GM12874 (cell line): ENCODE measurements around the gene DDX39A.

ENCODE experiments used
- TF ChIP-seq, protein P1 (sequence below): IDR thresholded peaks from 2 replicates; pipeline ENCODE4 v1.5.1; 2011; ENCODE audit warnings: low read depth, mild to moderate bottlenecking, control low read depth, low read length, moderate library complexity; ENCODE audit not compliant: insufficient read depth

DDX39A gene

DNA sequence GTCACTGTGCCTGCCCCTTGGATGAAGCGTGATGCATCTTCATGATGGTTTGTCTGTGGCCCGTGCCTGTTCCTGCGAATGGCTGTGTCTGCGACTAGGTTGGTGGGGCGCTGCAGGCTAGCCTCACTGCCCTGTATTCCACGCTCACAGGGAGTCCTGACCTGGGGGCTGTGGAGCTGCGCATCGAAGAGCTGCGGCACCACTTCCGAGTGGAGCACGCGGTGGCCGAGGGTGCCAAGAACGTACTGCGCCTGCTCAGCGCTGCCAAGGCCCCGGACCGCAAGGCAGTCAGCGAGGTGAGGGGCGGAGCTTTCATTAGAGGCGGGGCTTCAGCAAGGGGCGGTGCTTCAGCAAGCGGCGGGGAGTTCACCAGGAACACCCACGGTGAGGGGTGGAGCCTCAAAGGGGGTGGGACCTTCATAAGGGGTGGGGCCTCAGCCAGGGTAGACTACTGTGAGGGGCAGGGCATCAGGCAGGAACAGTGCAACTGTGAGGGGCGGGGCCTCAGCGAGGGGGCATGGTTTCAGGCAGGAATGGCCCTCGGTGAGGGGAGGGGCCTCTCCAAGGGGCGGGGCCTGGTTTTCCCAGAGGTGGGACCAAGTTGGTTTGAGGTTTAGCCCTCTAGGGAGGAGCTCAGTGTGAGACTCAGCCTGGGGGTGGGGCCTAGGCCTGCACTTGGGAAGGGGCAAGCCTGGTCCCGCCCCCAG lies 31.2 kb upstream of the DDX39A start:
- TF ChIP-seq, protein P1, sequence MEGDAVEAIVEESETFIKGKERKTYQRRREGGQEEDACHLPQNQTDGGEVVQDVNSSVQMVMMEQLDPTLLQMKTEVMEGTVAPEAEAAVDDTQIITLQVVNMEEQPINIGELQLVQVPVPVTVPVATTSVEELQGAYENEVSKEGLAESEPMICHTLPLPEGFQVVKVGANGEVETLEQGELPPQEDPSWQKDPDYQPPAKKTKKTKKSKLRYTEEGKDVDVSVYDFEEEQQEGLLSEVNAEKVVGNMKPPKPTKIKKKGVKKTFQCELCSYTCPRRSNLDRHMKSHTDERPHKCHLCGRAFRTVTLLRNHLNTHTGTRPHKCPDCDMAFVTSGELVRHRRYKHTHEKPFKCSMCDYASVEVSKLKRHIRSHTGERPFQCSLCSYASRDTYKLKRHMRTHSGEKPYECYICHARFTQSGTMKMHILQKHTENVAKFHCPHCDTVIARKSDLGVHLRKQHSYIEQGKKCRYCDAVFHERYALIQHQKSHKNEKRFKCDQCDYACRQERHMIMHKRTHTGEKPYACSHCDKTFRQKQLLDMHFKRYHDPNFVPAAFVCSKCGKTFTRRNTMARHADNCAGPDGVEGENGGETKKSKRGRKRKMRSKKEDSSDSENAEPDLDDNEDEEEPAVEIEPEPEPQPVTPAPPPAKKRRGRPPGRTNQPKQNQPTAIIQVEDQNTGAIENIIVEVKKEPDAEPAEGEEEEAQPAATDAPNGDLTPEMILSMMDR: no peak

GRCh38 chr19:14449321-14449720 lies 30.2 kb upstream of the DDX39A start:
- TF ChIP-seq, protein P1: no peak

GRCh38 chr19:14446336-14447036 lies 27.3 kb upstream of the DDX39A start:
- TF ChIP-seq, protein P1: no peak

- TF ChIP-seq, protein P1: no peak
Observed at GRCh38 chr19:14443632-14444216, 24.6 kb upstream of the DDX39A start.

- TF ChIP-seq, protein P1: no peak
Observed at GRCh38 chr19:14442891-14443631, 23.9 kb upstream of the DDX39A start.

DNA sequence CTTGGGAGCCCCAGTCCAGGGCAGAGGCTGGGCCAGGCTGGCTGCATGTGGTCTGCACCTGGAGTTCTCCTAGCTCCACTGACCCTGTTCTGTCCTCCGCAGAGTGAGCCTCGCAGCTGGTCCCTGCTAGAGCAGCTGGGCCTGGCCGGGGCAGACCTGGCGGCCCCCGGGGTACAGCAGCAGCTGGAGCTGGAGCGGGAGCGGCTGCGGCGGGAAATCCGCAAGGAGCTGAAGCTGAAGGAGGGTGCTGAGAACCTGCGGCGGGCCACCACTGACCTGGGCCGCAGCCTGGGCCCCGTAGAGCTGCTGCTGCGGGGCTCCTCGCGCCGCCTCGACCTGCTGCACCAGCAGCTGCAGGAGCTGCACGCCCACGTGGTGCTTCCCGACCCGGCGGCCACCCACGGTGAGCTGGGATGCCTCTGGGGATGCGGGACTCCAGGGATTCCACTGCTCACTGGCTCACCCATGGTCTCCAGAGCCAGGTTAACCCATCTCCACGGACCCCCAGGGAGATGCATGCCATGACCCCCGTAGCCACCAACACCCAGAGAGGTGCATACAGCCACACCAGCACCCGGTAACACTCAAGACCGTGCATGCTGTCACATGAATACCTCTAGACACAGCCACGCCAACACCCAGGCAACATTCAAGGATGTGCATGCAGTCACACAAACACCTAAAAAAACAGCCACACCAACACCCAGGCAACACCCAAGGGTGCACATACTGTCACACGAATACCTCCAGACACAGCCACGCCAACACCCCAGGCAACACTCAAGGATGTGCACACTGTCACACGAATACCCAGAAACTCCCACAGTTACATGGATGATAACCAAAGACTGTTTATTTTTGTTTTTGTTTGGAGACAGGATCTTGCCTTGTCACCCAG lies 22.1 kb upstream of the DDX39A start:
- TF ChIP-seq, protein P1: no peak
